Neural crest cell (in vitro differentiated cells): ENCODE data around the gene DDX10. TPM values are rescaled to one million over a fixed set of nuclear protein-coding genes. Genes with fewer than 3 reads are reported as not detected.

Experiments used
- DNase-seq: peaks from one replicate; pipeline ENCODE4 v3.0.0; 2021; ENCODE audit warnings: low read depth, mixed read lengths, low spot score
- H3K27ac Mint-ChIP-seq: one replicate; pipeline ENCODE4 v1.8.0; 2021; ENCODE audit warnings: mild to moderate bottlenecking, mixed read lengths; ENCODE audit not compliant: unreplicated experiment
- H3K27me3 Mint-ChIP-seq: 2 replicates; pipeline ENCODE4 v1.8.0; 2021; ENCODE audit warnings: low read depth, mild to moderate bottlenecking, mixed read lengths
- H3K36me3 Mint-ChIP-seq: 2 replicates; pipeline ENCODE4 v1.8.0; 2021; ENCODE audit warnings: low read depth, mild to moderate bottlenecking, mixed read lengths
- H3K4me1 Mint-ChIP-seq: 2 replicates; pipeline ENCODE4 v1.8.0; 2021; ENCODE audit warnings: mixed read lengths
- H3K4me3 Mint-ChIP-seq: one replicate; pipeline ENCODE4 v1.8.0; 2021; ENCODE audit warnings: mild to moderate bottlenecking, mixed read lengths
- H3K9me3 Mint-ChIP-seq: 2 replicates; pipeline ENCODE4 v1.8.0; 2021; ENCODE audit warnings: mixed read lengths
- total RNA-seq: library from RNA; stranded (reverse); gene quantifications from 2 replicates; pipeline ENCODE4 v1.2.1, GENCODE V29; 2021
- TF ChIP-seq, protein P1 (sequence below): fragments of 200-600 bp; sonication (generic); conservative IDR thresholded peaks from 2 replicates; pipeline ENCODE4 v1.5.0; 2021; ENCODE audit warnings: antibody characterized with exemption, mild to moderate bottlenecking

The DDX10 gene
- total RNA-seq, 1 donor from 2014 or later, result 38.5 TPM

- Mint-ChIP-seq H3K27ac (no peak overlapping the region), H3K27me3 (no peaks in the 10 kb centered on the region), H3K9me3 (peaks cover 4% of the 10 kb centered on the region), H3K36me3 (peaks cover 3% of the 10 kb centered on the region), H3K4me1 (no peaks in the 10 kb centered on the region), H3K4me3 (no peak overlapping the region)
- no peak for DNase-seq
- TF ChIP-seq, protein P1, sequence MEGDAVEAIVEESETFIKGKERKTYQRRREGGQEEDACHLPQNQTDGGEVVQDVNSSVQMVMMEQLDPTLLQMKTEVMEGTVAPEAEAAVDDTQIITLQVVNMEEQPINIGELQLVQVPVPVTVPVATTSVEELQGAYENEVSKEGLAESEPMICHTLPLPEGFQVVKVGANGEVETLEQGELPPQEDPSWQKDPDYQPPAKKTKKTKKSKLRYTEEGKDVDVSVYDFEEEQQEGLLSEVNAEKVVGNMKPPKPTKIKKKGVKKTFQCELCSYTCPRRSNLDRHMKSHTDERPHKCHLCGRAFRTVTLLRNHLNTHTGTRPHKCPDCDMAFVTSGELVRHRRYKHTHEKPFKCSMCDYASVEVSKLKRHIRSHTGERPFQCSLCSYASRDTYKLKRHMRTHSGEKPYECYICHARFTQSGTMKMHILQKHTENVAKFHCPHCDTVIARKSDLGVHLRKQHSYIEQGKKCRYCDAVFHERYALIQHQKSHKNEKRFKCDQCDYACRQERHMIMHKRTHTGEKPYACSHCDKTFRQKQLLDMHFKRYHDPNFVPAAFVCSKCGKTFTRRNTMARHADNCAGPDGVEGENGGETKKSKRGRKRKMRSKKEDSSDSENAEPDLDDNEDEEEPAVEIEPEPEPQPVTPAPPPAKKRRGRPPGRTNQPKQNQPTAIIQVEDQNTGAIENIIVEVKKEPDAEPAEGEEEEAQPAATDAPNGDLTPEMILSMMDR, result no peak
These were observed 159.7 kb downstream of the DDX10 start for GRCh38 chr11:108824545-108824944.

- peaks cover 10% of the 10 kb centered on the region for H3K9me3 Mint-ChIP-seq
- H3K4me1 Mint-ChIP-seq, result no peaks in the 10 kb centered on the region
- H3K27ac Mint-ChIP-seq, result no peak overlapping the region
- TF ChIP-seq, protein P1, result no peak
- no peak for DNase-seq
- H3K36me3 Mint-ChIP-seq, result peaks cover 9% of the 10 kb centered on the region
- no peaks in the 10 kb centered on the region for H3K27me3 Mint-ChIP-seq
- H3K4me3 Mint-ChIP-seq, result no peak overlapping the region
These were observed 160.5 kb downstream of the DDX10 start for GRCh38 chr11:108825381-108825780.

DNA sequence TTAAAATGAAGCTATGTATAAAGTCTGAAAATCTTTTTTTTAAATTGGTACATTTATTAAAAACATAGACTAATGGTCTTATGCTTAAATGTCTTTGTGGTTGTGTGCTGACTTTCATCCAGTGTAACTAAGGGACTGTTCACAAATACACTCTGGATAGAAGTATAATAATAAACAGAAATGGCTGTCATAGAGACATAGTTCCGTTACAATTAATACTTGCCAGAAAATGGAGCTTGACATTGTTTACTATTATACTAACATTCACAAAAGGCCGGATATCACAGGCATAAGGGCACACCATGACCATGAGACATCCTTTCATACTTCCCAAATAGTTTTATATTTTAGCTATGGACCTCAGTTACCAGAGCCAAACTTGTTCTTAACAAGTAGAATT is 161.3 kb downstream of the DDX10 start:
- TF ChIP-seq, protein P1, result no peak
- Mint-ChIP-seq H3K9me3 (peaks cover 12% of the 10 kb centered on the region), H3K36me3 (peaks cover 11% of the 10 kb centered on the region), H3K27me3 (no peaks in the 10 kb centered on the region), H3K4me3 (no peak overlapping the region), H3K4me1 (no peaks in the 10 kb centered on the region), H3K27ac (no peak overlapping the region)
- no peak for DNase-seq

DNA sequence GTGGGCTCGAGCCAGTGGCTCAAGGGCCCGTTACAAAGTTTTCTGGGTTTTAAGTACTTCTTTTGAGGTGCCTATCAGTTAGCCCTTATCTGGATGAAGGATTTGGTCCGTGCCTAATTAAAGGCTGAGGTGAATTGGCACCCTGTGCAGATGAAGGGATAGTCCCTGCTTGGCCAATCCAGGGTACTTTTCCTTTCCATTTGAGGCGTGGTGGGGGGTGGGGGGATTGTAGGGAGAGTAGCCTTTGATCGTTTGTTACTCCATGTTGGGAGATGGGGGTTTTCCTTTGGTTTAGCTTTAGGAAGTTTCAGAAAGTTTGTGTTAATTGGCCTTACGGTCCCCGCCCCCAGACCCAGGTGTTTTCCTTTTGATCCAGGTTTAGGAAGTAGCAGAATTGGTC is 170.8 kb downstream of the DDX10 start:
- no peaks in the 10 kb centered on the region for H3K9me3 Mint-ChIP-seq
- no peaks in the 10 kb centered on the region for H3K27me3 Mint-ChIP-seq
- no peaks in the 10 kb centered on the region for H3K4me1 Mint-ChIP-seq
- no peak overlapping the region for H3K27ac Mint-ChIP-seq
- TF ChIP-seq, protein P1, result no peak
- H3K4me3 Mint-ChIP-seq, result no peak overlapping the region
- DNase-seq, result no peak
- no peaks in the 10 kb centered on the region for H3K36me3 Mint-ChIP-seq

DNA sequence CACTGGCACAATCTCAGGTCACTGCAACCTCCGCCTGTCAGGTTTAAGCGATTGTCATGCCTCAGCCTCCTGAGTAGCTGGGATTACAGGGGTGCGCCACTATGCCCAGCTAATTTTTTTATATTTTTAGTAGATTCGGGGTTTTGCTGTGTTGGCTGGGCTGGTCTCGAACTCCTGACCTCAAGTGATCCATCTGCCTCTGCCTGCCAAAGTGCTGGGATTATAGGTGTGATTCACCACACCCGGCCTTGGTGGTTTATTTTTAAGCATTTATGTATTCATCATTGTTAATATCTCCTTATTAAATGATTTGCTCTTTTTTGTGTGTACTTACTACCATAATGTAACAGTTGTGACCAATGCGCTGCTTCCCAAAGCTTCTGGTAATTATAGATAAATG is 171.7 kb downstream of the DDX10 start:
- Mint-ChIP-seq H3K4me3 (no peak overlapping the region), H3K27me3 (no peaks in the 10 kb centered on the region), H3K4me1 (no peaks in the 10 kb centered on the region), H3K27ac (no peak overlapping the region), H3K9me3 (no peaks in the 10 kb centered on the region), H3K36me3 (no peaks in the 10 kb centered on the region)
- TF ChIP-seq, protein P1, result no peak
- no peak for DNase-seq
